Hematopoietic multipotent progenitor cell (in vitro differentiated cells): ENCODE results near the gene ERN1. TPM values are rescaled to one million over a fixed set of nuclear protein-coding genes. Genes with fewer than 3 reads are reported as not detected.

Experiments used
- DNase-seq, 3 donors: peaks; one replicate each; pipeline ENCODE4 v3.0.0-alpha.2; 2011 to 2015; ENCODE audit warnings: low read depth in 2 of 3, low spot score in 2 of 3
- total RNA-seq: library from RNA; depleted of rRNA; stranded (reverse); fragments of >200 nt; gene quantifications from one replicate; pipeline ENCODE4 v1.2.3, GENCODE V29; 2012

The ERN1 gene
- total RNA-seq, 1 donor: 17.2 TPM

GRCh38 chr17:64091116-64091515, 38.8 kb downstream of the ERN1 start:
- no peak for DNase-seq

GRCh38 chr17:64090144-64090543, 39.8 kb downstream of the ERN1 start:
- no peak for DNase-seq

- no peak for DNase-seq
These were observed 42.5 kb downstream of the ERN1 start for GRCh38 chr17:64087252-64088005.

GRCh38 chr17:64085650-64086005, 44.3 kb downstream of the ERN1 start:
- no peak for DNase-seq

GRCh38 chr17:64084940-64085649, 44.8 kb downstream of the ERN1 start:
- no peak for DNase-seq

- no peak for DNase-seq
These were observed 45.6 kb downstream of the ERN1 start for GRCh38 chr17:64084086-64084939.

- DNase-seq: no peak
These were observed 46.3 kb downstream of the ERN1 start for GRCh38 chr17:64083563-64084085.

- no peak for DNase-seq
These were observed 46.9 kb downstream of the ERN1 start for GRCh38 chr17:64083093-64083492.

GRCh38 chr17:64081802-64082799, 47.8 kb downstream of the ERN1 start:
- DNase-seq: peak; percentile 19 to 73 (median 63)

- DNase-seq: no peak
These were observed 49.7 kb downstream of the ERN1 start for GRCh38 chr17:64080174-64080618.

GRCh38 chr17:64077379-64077778, 52.6 kb downstream of the ERN1 start:
- no peak for DNase-seq

- peak in 1 of 3 donors; percentile 11 for DNase-seq
These were observed 54.0 kb downstream of the ERN1 start for GRCh38 chr17:64075913-64076312.

GRCh38 chr17:64074704-64075426, 55.1 kb downstream of the ERN1 start:
- no peak for DNase-seq

GRCh38 chr17:64073771-64074703, 55.9 kb downstream of the ERN1 start:
- peak in 2 of 3 donors; percentile 38 to 71 for DNase-seq

- DNase-seq: no peak
These were observed 58.8 kb downstream of the ERN1 start for GRCh38 chr17:64071111-64071510.

GRCh38 chr17:64070213-64070612, 59.7 kb downstream of the ERN1 start:
- DNase-seq: no peak

GRCh38 chr17:64069143-64069542, 60.8 kb downstream of the ERN1 start:
- DNase-seq: no peak

GRCh38 chr17:64067657-64068056, 62.3 kb downstream of the ERN1 start:
- DNase-seq: no peak
